Parathyroid adenoma (tissue), 2 donors: ENCODE data around the gene PQBP1.

ENCODE experiments used
- H2AFZ ChIP-seq: fragments of 300-600 bp; sonication (generic); one replicate; pipeline ENCODE4 v1.7.0; 2017; ENCODE audit warnings: antibody characterized with exemption, mild to moderate bottlenecking
- H3K27ac ChIP-seq: fragments of 300-600 bp; sonication (generic); one replicate; pipeline ENCODE4 v1.7.0; 2017
- H3K27me3 ChIP-seq: fragments of 300-600 bp; sonication (generic); one replicate; pipeline ENCODE4 v1.7.0; 2017; ENCODE audit warnings: low read length; ENCODE audit not compliant: control insufficient read depth, insufficient read depth
- H3K36me3 ChIP-seq: fragments of 300-600 bp; sonication (generic); one replicate; pipeline ENCODE4 v1.7.0; 2017; ENCODE audit warnings: low read length; ENCODE audit not compliant: control insufficient read depth, insufficient read depth
- H3K4me1 ChIP-seq: fragments of 300-600 bp; sonication (generic); one replicate; pipeline ENCODE4 v1.7.0; 2017; ENCODE audit warnings: control low read depth
- H3K4me2 ChIP-seq: fragments of 300-600 bp; sonication (generic); one replicate; pipeline ENCODE4 v1.7.0; 2017; ENCODE audit warnings: low read length
- H3K4me3 ChIP-seq: fragments of 300-600 bp; sonication (generic); one replicate; pipeline ENCODE4 v1.7.0; 2017; ENCODE audit warnings: low read depth, low read length
- H3K79me2 ChIP-seq: fragments of 300-600 bp; sonication (generic); one replicate; pipeline ENCODE4 v1.7.0; 2017; ENCODE audit warnings: control low read depth
- H3K9ac ChIP-seq: fragments of 300-600 bp; sonication (generic); one replicate; pipeline ENCODE4 v1.7.0; 2017; ENCODE audit warnings: mild to moderate bottlenecking
- H3K9me3 ChIP-seq: fragments of 300-600 bp; sonication (generic); one replicate; pipeline ENCODE4 v1.7.0; 2017; ENCODE audit warnings: low read length; ENCODE audit not compliant: control insufficient read depth
- CTCF ChIP-seq: fragments of 300-600 bp; sonication (generic); IDR thresholded peaks from one replicate; pipeline ENCODE4 v1.7.0; 2017; ENCODE audit warnings: antibody characterized with exemption, mild to moderate bottlenecking
- donor health status: primary hyperparathyroidism.

The PQBP1 gene

DNA sequence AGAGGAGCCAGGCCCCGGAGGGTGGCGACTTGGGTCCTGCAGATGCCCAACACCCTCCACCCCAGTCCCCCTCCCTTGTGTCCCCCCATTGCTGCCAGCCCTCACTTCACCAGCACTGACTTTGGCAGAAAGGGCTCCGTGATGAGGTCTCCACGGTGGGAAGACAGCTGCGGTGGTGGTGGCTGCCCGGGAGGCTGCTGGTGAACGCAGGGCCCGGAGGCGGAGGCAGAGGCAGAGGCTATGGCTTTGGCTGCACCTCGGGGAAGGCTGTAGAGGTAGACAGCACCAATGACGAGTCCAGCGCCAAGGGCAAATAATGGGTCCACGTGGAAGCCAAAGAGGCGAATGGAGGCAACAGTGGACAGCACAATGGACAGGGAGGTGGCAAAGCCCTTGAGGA lies 6.9 kb downstream of the PQBP1 start:
- Histone ChIP-seq H3K27ac (no peak overlapping the region), H3K27me3 (no peaks in the 10 kb centered on the region), H2AFZ (no peak overlapping the region), H3K4me2 (no peak overlapping the region), H3K36me3 (no peaks in the 10 kb centered on the region), H3K79me2 (peaks cover 4% of the 10 kb centered on the region), H3K9me3 (no peaks in the 10 kb centered on the region), H3K4me1 (no peaks in the 10 kb centered on the region), H3K4me3 (no peak overlapping the region), H3K9ac (no peak overlapping the region)
- TF ChIP-seq CTCF, result no peak

- no peak overlapping the region for H3K4me2 ChIP-seq
Observed at GRCh38 chrX:48905090-48905790, 7.5 kb downstream of the PQBP1 start.

DNA sequence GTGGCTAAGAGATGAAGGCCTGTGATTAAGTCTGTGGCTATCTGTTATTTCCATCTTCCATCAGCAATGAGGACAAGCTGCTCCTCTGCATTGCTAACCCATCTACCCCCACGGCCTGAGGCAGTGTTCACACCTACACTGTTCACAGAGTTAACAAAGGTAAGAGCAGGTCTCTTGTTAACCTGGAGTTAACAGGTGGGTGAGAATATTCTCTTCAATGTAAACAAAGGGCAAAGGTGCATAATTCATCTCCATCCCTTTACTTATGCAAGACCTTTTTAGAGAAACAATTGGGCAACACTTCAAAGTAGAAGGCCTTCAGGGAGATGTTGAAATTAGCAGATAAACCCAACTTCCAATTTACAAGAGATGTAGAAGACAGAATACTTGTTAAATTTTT lies 10.9 kb downstream of the PQBP1 start:
- H3K79me2 ChIP-seq, result peaks cover 10% of the 10 kb centered on the region
- no peak overlapping the region for H3K4me2 ChIP-seq
- H2AFZ ChIP-seq, result no peak overlapping the region
- no peak for TF ChIP-seq CTCF
- no peak overlapping the region for H3K9ac ChIP-seq
- no peak overlapping the region for H3K27ac ChIP-seq
- H3K9me3 ChIP-seq, result no peaks in the 10 kb centered on the region
- peaks cover 4% of the 10 kb centered on the region for H3K4me1 ChIP-seq
- no peaks in the 10 kb centered on the region for H3K27me3 ChIP-seq
- no peak overlapping the region for H3K4me3 ChIP-seq
- no peaks in the 10 kb centered on the region for H3K36me3 ChIP-seq

More at GRCh38 chrX:48905090-48905790, 7.5 kb downstream of the PQBP1 start:
- peaks cover 2% of the 10 kb centered on the region for H3K4me1 ChIP-seq
- TF ChIP-seq CTCF, result no peak
- H3K4me3 ChIP-seq, result no peak overlapping the region
- no peaks in the 10 kb centered on the region for H3K36me3 ChIP-seq
- H2AFZ ChIP-seq, result no peak overlapping the region
- no peaks in the 10 kb centered on the region for H3K9me3 ChIP-seq
- H3K27ac ChIP-seq, result no peak overlapping the region
- H3K9ac ChIP-seq, result no peak overlapping the region
- H3K27me3 ChIP-seq, result no peaks in the 10 kb centered on the region
- H3K79me2 ChIP-seq, result peaks cover 6% of the 10 kb centered on the region

DNA sequence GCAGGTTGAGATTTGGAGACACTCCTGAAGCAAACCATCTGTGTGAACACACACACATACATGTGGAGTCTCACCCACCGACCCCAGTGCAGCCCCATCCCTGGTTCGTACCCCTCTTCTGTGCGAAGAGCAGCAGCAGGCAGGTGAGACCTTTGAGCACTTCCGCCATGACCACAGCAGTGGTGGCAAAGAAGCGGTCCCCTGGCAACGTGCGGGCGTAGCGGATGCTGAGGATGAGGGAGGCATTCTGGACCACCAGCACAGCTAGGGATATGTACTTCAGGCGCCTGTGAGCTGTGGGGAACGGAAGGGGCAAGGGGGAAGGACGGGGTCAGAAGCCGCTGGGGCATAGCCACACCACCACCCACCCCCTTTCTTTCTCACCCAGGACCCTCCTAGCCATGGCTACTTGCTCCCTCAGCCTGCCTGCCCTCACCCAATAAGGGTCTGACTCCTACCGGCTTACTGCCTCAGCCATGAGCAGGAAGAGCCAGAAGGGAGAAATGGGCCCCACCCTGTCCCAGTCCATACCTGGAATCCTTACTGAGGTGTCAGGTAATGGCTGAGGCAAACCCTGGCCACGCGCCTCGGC lies 12.1 kb downstream of the PQBP1 start:
- Histone ChIP-seq H3K27me3 (no peaks in the 10 kb centered on the region), H3K9ac (no peak overlapping the region), H3K9me3 (no peaks in the 10 kb centered on the region), H3K36me3 (no peaks in the 10 kb centered on the region), H2AFZ (no peak overlapping the region), H3K4me3 (no peak overlapping the region), H3K79me2 (peaks cover 10% of the 10 kb centered on the region), H3K4me1 (peaks cover 4% of the 10 kb centered on the region), H3K4me2 (no peak overlapping the region), H3K27ac (no peak overlapping the region)
- no peak for TF ChIP-seq CTCF

DNA sequence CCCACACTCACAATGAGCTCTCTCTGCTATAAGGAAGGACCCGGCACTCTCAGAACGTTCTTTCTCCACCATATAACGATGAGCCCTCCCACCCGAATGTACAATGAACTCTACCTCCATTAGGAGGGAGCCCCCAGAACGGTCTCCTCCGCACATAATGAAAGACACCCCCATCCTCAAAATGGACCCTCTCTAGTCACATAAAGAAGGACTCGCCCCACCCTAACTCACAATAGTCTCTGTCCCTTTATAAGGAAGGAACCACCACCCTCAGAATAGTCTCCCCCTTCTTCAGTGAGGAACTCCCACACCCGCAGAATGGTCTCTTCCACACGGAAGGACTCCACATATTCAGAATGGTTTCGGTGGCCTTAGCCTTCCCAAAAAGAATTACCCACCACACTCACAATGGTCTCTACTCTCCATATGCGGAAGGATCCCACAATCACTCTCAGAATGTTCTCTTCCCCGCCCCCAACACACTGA lies 13.2 kb downstream of the PQBP1 start:
- H3K27ac ChIP-seq, result peak overlapping the region; percentile 92
- no peak for TF ChIP-seq CTCF
- H3K79me2 ChIP-seq, result peaks cover 10% of the 10 kb centered on the region
- H3K4me3 ChIP-seq, result peak overlapping the region; percentile 72
- H2AFZ ChIP-seq, result peak overlapping the region; percentile 80
- no peaks in the 10 kb centered on the region for H3K9me3 ChIP-seq
- no peaks in the 10 kb centered on the region for H3K27me3 ChIP-seq
- H3K4me2 ChIP-seq, result peak overlapping the region; percentile 73
- H3K9ac ChIP-seq, result no peak overlapping the region
- no peaks in the 10 kb centered on the region for H3K36me3 ChIP-seq
- H3K4me1 ChIP-seq, result peaks cover 4% of the 10 kb centered on the region
